Thyroid gland (tissue), 4 donors: ENCODE results near the gene SVIL. TPM values are rescaled to one million over a fixed set of nuclear protein-coding genes. Genes with fewer than 3 reads are reported as not detected.
"Not testable (repeated sequence)": the region's sequence is repeated elsewhere in the genome, so short reads cannot be mapped to it uniquely, and the experiment has no call there.

Source experiments
- DNase-seq, 2 donors: peaks; one replicate each; pipeline ENCODE4 v3.0.0-alpha.2; 2019
- H3K27ac ChIP-seq, 3 donors: fragments of 200-600 bp; sonication (generic); 1 replicate in 2 of 3; 2 replicates in 1 of 3; pipeline ENCODE4 v1.5.1; 2016 to 2019; ENCODE audit warnings: mild to moderate bottlenecking in 1 of 3, moderate library complexity in 1 of 3
- H3K27me3 ChIP-seq: fragments of 200-600 bp; sonication (generic); one replicate; pipeline ENCODE4 v1.5.1; 2019
- H3K36me3 ChIP-seq, 2 donors: fragments of 200-600 bp; sonication (generic); one replicate each; pipeline ENCODE4 v1.5.1; 2016 to 2019
- H3K4me1 ChIP-seq, 2 donors: fragments of 200-600 bp; sonication (generic); one replicate each; pipeline ENCODE4 v1.5.1; 2017 to 2019
- H3K4me3 ChIP-seq, 3 donors: fragments of 200-600 bp; sonication (generic); replicated peaks in 1 of 3; 1 replicate in 2 of 3; 2 replicates in 1 of 3; pipeline ENCODE4 v1.5.1; 2016; ENCODE audit warnings: mild to moderate bottlenecking in 1 of 3
- H3K9me3 ChIP-seq: fragments of 200-600 bp; sonication (generic); one replicate; pipeline ENCODE4 v1.5.1; 2017
- POLR2A ChIP-seq, 2 donors: fragments of 450-650 bp; IDR thresholded peaks; one replicate each; pipeline ENCODE4 v1.6.1; 2017; ENCODE audit warnings: antibody characterized with exemption in 2 of 2, mild to moderate bottlenecking in 2 of 2, moderate library complexity in 1 of 2
- WGBS, 2 donors: methylation state at CpG; one replicate each; pipeline ENCODE4 v1.1.5; 2017; 5-methylcytosine and 5-hydroxymethylcytosine counted together
- intact Hi-C: fragments of 100-400 bp; cut with DNase I; formaldehyde crosslinking; loops from one replicate; pipeline ENCODE4 v1.15.1; 2023
- total RNA-seq, 4 donors: library from RNA; depleted of rRNA; stranded (reverse); fragments of >200 nt; gene quantifications; one replicate each; pipeline ENCODE4 v1.2.3, GENCODE V29; 2016
- TF ChIP-seq, protein P1 (sequence below), 6 experiments: fragments of 200-600 bp in 3 of 6; fragments of 450-650 bp in 3 of 6; sonication (generic) in 3 of 6; IDR thresholded peaks; one replicate each; pipeline ENCODE4 v1.5.1; 2016 to 2019; ENCODE audit warnings: antibody characterized with exemption in 6 of 6, mild to moderate bottlenecking in 2 of 6, inconsistent platforms in 1 of 6, moderate library complexity in 1 of 6

SVIL gene
- total RNA-seq, 4 donors from 2014 or later: 59.9 to 211 (median 134) TPM

DNA sequence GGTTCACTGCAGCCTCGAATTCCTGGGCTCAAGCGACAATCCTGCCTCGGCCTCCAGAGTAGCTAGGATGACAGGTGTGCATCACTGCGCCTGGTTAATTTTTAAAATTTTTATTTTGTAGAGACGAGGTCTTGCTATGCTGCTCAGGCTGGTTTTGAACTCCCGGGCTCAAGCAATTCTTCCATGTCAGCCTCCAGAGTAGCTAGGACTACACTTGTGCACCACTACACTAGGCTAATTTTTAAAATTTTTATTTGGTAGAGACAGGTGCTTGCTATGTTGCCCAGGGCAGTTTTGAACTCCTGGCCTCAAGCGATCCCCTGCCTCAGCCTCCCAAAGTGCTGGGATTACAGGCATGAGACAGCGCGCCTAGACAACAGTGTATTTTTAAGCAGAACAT is 120.5 kb downstream of the SVIL start:
- no peaks in the 10 kb centered on the region for H3K27me3 ChIP-seq
- H3K9me3 ChIP-seq: no peaks in the 10 kb centered on the region
- no peak overlapping the region for H3K27ac ChIP-seq
- no peak for DNase-seq
- 89 to 91% methylated on average over 9 of the region's 9 CpGs for WGBS, 2 donors
- peaks cover 0 to 21% of the 10 kb centered on the region in 2 donors for H3K36me3 ChIP-seq
- no peak for TF ChIP-seq POLR2A (IDR thresholded peaks at IDR 0.05)
- TF ChIP-seq, protein P1, sequence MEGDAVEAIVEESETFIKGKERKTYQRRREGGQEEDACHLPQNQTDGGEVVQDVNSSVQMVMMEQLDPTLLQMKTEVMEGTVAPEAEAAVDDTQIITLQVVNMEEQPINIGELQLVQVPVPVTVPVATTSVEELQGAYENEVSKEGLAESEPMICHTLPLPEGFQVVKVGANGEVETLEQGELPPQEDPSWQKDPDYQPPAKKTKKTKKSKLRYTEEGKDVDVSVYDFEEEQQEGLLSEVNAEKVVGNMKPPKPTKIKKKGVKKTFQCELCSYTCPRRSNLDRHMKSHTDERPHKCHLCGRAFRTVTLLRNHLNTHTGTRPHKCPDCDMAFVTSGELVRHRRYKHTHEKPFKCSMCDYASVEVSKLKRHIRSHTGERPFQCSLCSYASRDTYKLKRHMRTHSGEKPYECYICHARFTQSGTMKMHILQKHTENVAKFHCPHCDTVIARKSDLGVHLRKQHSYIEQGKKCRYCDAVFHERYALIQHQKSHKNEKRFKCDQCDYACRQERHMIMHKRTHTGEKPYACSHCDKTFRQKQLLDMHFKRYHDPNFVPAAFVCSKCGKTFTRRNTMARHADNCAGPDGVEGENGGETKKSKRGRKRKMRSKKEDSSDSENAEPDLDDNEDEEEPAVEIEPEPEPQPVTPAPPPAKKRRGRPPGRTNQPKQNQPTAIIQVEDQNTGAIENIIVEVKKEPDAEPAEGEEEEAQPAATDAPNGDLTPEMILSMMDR (IDR thresholded peaks at IDR 0.05): no peak
- intact Hi-C loops: no loop called here
- peaks cover 0 to 2% of the 10 kb centered on the region in 2 donors for H3K4me1 ChIP-seq
- H3K4me3 ChIP-seq: no peak overlapping the region

DNA sequence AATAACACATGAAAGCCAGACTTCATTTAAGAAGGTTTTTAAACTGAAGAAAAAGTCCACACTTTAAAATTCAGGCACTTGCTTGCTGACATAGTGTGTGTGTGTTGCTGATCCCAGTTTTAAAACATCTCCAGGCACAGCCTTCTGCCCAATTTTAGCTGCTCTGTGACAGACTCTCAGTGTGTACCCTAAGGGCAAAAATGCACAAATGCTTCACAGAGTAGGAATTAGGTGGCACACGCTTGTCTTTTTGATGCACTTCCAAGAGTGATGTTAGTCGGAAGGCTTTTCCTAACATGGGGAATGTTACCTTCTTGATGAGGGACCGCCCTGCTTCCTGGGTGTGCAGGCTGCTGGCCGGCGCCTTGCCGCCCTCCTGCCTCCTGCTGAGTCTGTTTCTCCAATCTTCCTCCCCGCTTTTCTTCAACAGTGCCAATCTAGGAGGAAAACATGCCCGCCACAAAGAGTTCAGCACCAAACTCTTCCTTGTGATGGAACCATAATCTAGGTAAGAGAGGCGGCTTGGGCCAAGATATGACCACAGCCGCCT is 122.3 kb downstream of the SVIL start:
- Histone ChIP-seq H3K36me3 (peaks cover 0 to 14% of the 10 kb centered on the region in 2 donors), H3K4me3 (no peak overlapping the region), H3K4me1 (peaks cover 6 to 10% of the 10 kb centered on the region in 2 donors), H3K9me3 (no peaks in the 10 kb centered on the region), H3K27ac (no peak overlapping the region), H3K27me3 (no peaks in the 10 kb centered on the region)
- DNase-seq: no peak
- intact Hi-C loops: no loop called here
- TF ChIP-seq, protein P1 (IDR thresholded peaks at IDR 0.05): no peak
- TF ChIP-seq POLR2A (IDR thresholded peaks at IDR 0.05): no peak
- 98 to 99% methylated on average over 10 of the region's 10 CpGs for whole genome bisulfite sequencing, 2 donors

DNA sequence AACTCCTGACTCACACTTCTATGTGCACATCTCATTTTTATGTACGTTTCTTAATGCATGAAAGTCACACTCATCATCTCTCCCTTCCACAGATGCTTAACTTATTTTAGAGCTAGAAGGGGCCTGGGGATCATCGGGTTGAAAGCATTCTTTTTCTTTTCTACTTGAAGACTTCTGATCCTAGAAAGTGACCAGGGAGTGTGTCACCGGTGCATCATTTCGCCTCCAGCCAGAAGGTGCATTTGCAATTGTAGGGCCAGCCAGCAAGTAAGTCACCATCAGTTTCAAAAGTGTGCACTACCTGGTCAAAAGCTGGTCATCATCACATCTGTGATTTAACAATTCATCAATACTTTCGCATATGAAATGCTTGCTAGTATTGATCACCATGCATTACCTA is 123.0 kb downstream of the SVIL start:
- H3K27me3 ChIP-seq, H3K4me3 ChIP-seq, H3K4me1 ChIP-seq, intact Hi-C loops, H3K9me3 ChIP-seq, H3K27ac ChIP-seq, DNase-seq: not testable (repeated sequence)
- H3K36me3 ChIP-seq: peaks cover 0 to 14% of the 10 kb centered on the region in 2 donors
- 91 to 92% methylated on average over 5 of the region's 5 CpGs for WGBS, 2 donors

DNA sequence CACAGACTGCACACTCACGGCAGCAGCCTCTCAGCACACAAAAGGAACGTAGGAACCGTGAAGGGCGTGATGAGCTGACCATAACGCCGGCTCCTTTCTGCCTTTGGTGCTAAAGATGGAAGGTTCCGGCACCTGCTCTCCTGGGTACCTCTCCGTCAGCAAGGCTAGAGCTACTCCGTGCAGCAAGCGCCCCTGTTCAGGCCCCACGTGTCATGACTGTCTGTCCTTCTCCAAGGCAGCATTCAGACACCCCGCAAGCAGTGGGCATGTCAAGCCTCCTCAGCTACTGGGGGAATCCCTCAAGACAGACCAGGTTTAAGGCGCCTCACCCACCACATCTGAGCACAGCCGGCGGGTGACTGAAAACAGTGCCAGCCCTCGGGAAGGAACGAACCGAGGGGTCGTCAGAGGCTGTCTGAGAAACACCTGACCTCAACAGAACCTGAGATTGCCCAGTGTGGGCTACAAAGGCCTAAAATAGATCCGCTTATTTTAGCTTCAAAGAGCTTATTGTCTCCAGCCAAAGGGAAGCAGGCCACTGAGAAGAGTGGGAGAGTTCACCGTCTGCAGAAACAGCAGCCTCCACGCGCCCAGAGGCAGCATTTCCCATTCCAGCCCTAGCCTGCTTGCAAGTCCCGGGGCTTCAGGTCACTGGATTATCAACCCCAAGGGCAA is 124.2 kb downstream of the SVIL start:
- H3K36me3 ChIP-seq: peaks cover 0 to 12% of the 10 kb centered on the region in 2 donors
- WGBS, 2 donors: 96% methylated on average over 6 to 10 of the region's 24 CpGs

DNA sequence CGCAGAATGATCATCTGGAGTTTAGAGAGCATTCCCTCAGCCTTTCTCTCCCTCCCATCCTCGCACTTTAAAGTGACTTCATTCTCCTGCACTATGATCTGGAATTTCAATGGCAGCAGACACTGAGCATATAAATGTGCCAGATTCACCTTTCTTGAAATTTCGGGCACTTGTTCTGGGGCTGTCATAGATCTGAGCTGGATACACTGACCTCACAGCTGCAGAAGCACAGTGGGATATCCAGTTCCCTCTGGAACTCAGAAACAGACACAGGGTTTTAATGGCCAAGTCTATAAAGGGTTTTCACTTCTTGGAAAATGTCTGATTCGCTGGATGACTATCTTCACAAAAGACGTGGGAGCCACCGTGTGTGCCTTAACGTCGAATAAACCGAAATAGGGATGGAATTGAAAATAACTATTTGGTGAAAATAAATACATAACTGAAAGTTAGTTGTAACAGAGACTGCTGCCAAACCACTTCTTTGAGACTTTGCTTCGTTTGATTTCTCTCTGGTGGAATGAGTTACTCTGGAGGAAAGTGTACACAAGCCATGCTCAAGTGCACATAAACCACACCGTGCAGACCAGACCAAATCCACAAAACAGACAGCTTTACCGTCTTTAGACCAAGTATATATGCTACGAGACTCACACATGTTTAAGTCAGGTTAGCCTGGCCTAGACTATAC is 126.1 kb downstream of the SVIL start:
- no peak for TF ChIP-seq POLR2A (IDR thresholded peaks at IDR 0.05)
- TF ChIP-seq, protein P1 (IDR thresholded peaks at IDR 0.05): no peak
- Histone ChIP-seq H3K4me1 (peaks cover 6 to 10% of the 10 kb centered on the region in 2 donors), H3K27ac (peak overlapping the region; percentile 15 to 66 (median 57)), H3K36me3 (peaks cover 0 to 17% of the 10 kb centered on the region in 2 donors), H3K27me3 (no peaks in the 10 kb centered on the region), H3K4me3 (no peak overlapping the region), H3K9me3 (no peaks in the 10 kb centered on the region)
- DNase-seq: peak; percentile 40 to 43
- 54 to 56% methylated on average over 13 of the region's 13 CpGs for WGBS, 2 donors
- intact Hi-C loops: no loop called here

More for the DNA sequence above, 124.2 kb downstream of the SVIL start:
- H3K4me1 ChIP-seq, H3K4me3 ChIP-seq, H3K27ac ChIP-seq, DNase-seq, H3K9me3 ChIP-seq, intact Hi-C loops, H3K27me3 ChIP-seq: not testable (repeated sequence)

DNA sequence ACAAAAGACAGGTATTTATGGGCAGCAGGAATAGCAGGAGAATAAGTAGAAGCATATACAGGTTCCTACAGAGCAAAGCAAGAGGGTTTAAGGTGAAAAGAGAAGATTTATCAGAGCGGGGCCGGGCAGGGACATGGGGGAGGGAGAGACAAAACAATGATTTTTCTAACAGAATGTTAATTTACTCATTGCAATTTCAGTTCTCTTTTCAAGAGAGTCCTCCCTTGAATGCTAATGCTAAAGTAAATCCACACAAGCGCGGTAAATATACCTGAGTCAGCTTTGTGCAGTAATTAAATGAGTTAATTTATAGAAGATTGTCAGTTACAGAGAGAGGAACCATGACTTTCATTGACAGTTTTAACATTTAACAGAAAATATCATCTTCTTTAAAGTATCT is 127.0 kb downstream of the SVIL start:
- H3K9me3 ChIP-seq, H3K27me3 ChIP-seq, DNase-seq, intact Hi-C loops, H3K27ac ChIP-seq, H3K4me1 ChIP-seq, H3K4me3 ChIP-seq: not testable (repeated sequence)
- peaks cover 0 to 17% of the 10 kb centered on the region in 2 donors for H3K36me3 ChIP-seq
- 80 to 96% methylated on average over 4 of the region's 4 CpGs for WGBS, 2 donors

DNA sequence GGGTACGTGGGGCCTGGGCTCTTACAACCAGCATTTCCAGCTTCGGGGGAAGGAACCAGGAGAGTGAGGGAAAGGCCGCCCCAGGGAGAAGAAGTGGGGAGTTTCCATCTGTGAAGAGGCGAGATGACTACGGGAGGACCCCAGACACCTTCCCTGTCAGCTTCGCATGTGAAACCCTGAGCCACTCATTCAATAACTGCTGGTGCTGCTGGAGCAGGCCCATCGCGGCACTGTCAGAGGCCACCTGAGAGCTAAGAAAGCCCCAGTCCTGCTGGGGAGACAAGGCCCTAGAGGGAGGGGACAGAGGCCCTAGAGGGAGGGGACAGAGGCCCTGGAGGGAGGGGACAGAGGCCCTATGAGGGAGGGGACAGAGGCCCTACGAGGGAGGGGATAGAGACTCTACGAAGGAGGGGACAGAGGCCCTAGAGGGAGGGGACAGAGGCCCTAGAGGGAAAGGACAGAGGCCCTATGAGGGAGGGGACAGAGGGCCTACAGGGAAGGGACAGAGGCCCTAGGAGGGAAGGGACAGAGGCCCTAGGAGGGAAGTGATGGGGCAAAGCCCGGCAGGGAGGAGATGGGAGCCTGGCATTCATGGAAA is 128.3 kb downstream of the SVIL start:
- peak overlapping the region in 1 of 3 donors; percentile 20 for H3K27ac ChIP-seq
- H3K36me3 ChIP-seq, H3K4me1 ChIP-seq, DNase-seq, H3K4me3 ChIP-seq, intact Hi-C loops, H3K9me3 ChIP-seq, H3K27me3 ChIP-seq: not testable (repeated sequence)
- 87% methylated on average over 8 to 11 of the region's 11 CpGs for WGBS, 2 donors
